WTC11 (cell line): ENCODE measurements around the gene PRR5. TPM values are rescaled to one million over a fixed set of nuclear protein-coding genes. Genes with fewer than 3 reads are reported as not detected.

Experiments used
- ATAC-seq: fragments of 200-7000 bp; cut with Tn5 transposase; 2 replicates; pipeline ENCODE4 v1.10.0; 2021; ENCODE audit warnings: mild to moderate bottlenecking, moderate library complexity
- CTCF ChIA-PET: fragments of 300-600 bp; sonication (Branson Sonifier 250); formaldehyde crosslinking; loops from one replicate; lab custom pipeline; 2021; ENCODE audit warnings: antibody characterized with exemption; lab: Charles Lee
- POLR2A ChIA-PET: fragments of 350-600 bp; sonication (Branson Sonifier 250); formaldehyde crosslinking; loops from one replicate; lab custom pipeline; 2021; ENCODE audit warnings: antibody characterized with exemption; lab: Charles Lee
- DNase-seq: peaks from one replicate; pipeline ENCODE4 v3.0.0; 2021; ENCODE audit warnings: low spot score
- H3K27ac Mint-ChIP-seq: 2 replicates; pipeline ENCODE4 v1.8.0; 2021; ENCODE audit warnings: mixed read lengths
- H3K27me3 Mint-ChIP-seq: 2 replicates; pipeline ENCODE4 v1.8.0; 2021; ENCODE audit warnings: low read depth, mild to moderate bottlenecking, moderate library complexity, mixed read lengths
- H3K36me3 Mint-ChIP-seq: 2 replicates; pipeline ENCODE4 v1.8.0; 2021; ENCODE audit warnings: mixed read lengths
- H3K4me1 Mint-ChIP-seq: 2 replicates; pipeline ENCODE4 v1.8.0; 2022; ENCODE audit warnings: mixed read lengths
- H3K4me3 Mint-ChIP-seq: 2 replicates; pipeline ENCODE4 v1.8.0; 2021; ENCODE audit warnings: mild to moderate bottlenecking, moderate library complexity, mixed read lengths
- H3K9me3 Mint-ChIP-seq: 2 replicates; pipeline ENCODE4 v1.8.0; 2021; ENCODE audit warnings: mixed read lengths
- ATF1 ChIP-seq: sonication (generic); formaldehyde crosslinking; IDR thresholded peaks from 2 replicates; pipeline ENCODE4 v1.8.1; 2023; ENCODE audit warnings: mild to moderate bottlenecking, moderate library complexity, missing genetic modification reagents
- ATF2 ChIP-seq: sonication (generic); formaldehyde crosslinking; IDR thresholded peaks from 2 replicates; pipeline ENCODE4 v1.8.1; 2022; ENCODE audit warnings: low read depth, missing genetic modification reagents, borderline replicate concordance
- ATF6 ChIP-seq: sonication (generic); formaldehyde crosslinking; IDR thresholded peaks from 2 replicates; pipeline ENCODE4 v1.8.1; 2023; ENCODE audit warnings: mild to moderate bottlenecking, missing genetic modification reagents
- CBFB ChIP-seq: sonication (generic); formaldehyde crosslinking; IDR thresholded peaks from 2 replicates; pipeline ENCODE4 v1.8.1; 2022; ENCODE audit warnings: mild to moderate bottlenecking, low read depth, missing genetic modification reagents
- E2F1 ChIP-seq: sonication (generic); formaldehyde crosslinking; IDR thresholded peaks from 2 replicates; pipeline ENCODE4 v1.8.0; 2022; ENCODE audit warnings: mild to moderate bottlenecking, missing genetic modification reagents
- ELF4 ChIP-seq: sonication (generic); formaldehyde crosslinking; IDR thresholded peaks from 2 replicates; pipeline ENCODE4 v1.8.1; 2022; ENCODE audit warnings: low read depth, mild to moderate bottlenecking, moderate library complexity, missing genetic modification reagents
- FOXK1 ChIP-seq: sonication (generic); formaldehyde crosslinking; IDR thresholded peaks from 2 replicates; pipeline ENCODE4 v1.8.0; 2022; ENCODE audit warnings: mild to moderate bottlenecking, moderate library complexity, missing genetic modification reagents
- NFYB ChIP-seq: sonication (generic); formaldehyde crosslinking; conservative IDR thresholded peaks from 2 replicates; pipeline ENCODE4 v1.8.0; 2022; ENCODE audit warnings: low read depth, missing genetic modification reagents
- NR1H2 ChIP-seq: sonication (generic); formaldehyde crosslinking; IDR thresholded peaks from 2 replicates; pipeline ENCODE4 v1.9.0; 2021; ENCODE audit warnings: mild to moderate bottlenecking, moderate library complexity, missing genetic modification reagents
- PREB ChIP-seq: sonication (generic); formaldehyde crosslinking; IDR thresholded peaks from 2 replicates; pipeline ENCODE4 v1.8.1; 2022; ENCODE audit warnings: mild to moderate bottlenecking, missing genetic modification reagents, moderate library complexity, borderline replicate concordance
- PRRX2 ChIP-seq: fragments of 250-450 bp; sonication (Bioruptor Pico); IDR thresholded peaks from 2 replicates; pipeline ENCODE4 v1.8.0; 2021; ENCODE audit warnings: mild to moderate bottlenecking
- ZBTB21 ChIP-seq: sonication (generic); formaldehyde crosslinking; IDR thresholded peaks from 2 replicates; pipeline ENCODE4 v1.8.1; 2023; ENCODE audit warnings: mild to moderate bottlenecking, missing genetic modification reagents, borderline replicate concordance
- ZNF219 ChIP-seq: sonication (generic); formaldehyde crosslinking; IDR thresholded peaks from 2 replicates; pipeline ENCODE4 v1.8.0; 2023; ENCODE audit warnings: missing genetic modification reagents, mild to moderate bottlenecking, borderline replicate concordance
- ZNF416 ChIP-seq: fragments of 250-450 bp; sonication (Bioruptor Pico); IDR thresholded peaks from 2 replicates; pipeline ENCODE4 v1.9.0; 2021; ENCODE audit warnings: mild to moderate bottlenecking, inconsistent platforms
- ZNF423 ChIP-seq: fragments of 250-450 bp; sonication (Bioruptor Pico); IDR thresholded peaks from 2 replicates; pipeline ENCODE4 v2.1.2; 2022; ENCODE audit warnings: mild to moderate bottlenecking, moderate library complexity
- ZNF425 ChIP-seq: fragments of 250-450 bp; sonication (Bioruptor Pico); conservative IDR thresholded peaks from 2 replicates; pipeline ENCODE4 v1.9.0; 2021; ENCODE audit warnings: mild to moderate bottlenecking
- total RNA-seq: library from RNA; stranded (reverse); gene quantifications from 3 replicates; pipeline ENCODE4 v1.2.3, GENCODE V29; 2021
- TF ChIP-seq, protein P1 (sequence below): fragments of 250-450 bp; sonication (Bioruptor Pico); IDR thresholded peaks from 2 replicates; pipeline ENCODE4 v1.9.0; 2021; ENCODE audit warnings: moderate library complexity, mild to moderate bottlenecking, inconsistent platforms, borderline replicate concordance
- TF ChIP-seq, protein P2 (sequence below): sonication (generic); formaldehyde crosslinking; IDR thresholded peaks from 2 replicates; pipeline ENCODE4 v1.8.0; 2022; ENCODE audit warnings: mild to moderate bottlenecking, missing genetic modification reagents

PRR5 gene
- total RNA-seq, 1 experiment from 2014 or later = 15.6 TPM

GRCh38 chr22:44776605-44777363 is 74.8 kb downstream of the PRR5 start:
- no peak overlapping the region for H3K4me3 Mint-ChIP-seq
- ChIA-PET POLR2A (interaction anchor here (0.6 kb wide), 1 partner anchor 422 kb away, joined by 6 read pairs; no protein-coding TSS in a partner anchor), CTCF (interaction anchor here (0.9 to 2.7 kb wide), 4 partner anchors 19 to 92 kb away, joined by 3 to 12 read pairs (median 5); no protein-coding TSS in a partner anchor)
- H3K27me3 Mint-ChIP-seq = no peaks in the 10 kb centered on the region
- no peak; the same call in 1 of the 2 replicates for ATAC-seq
- H3K36me3 Mint-ChIP-seq = peaks cover 12% of the 10 kb centered on the region
- peak overlapping the region; percentile 63 for H3K27ac Mint-ChIP-seq
- DNase-seq = no peak
- peaks cover 11% of the 10 kb centered on the region for H3K9me3 Mint-ChIP-seq
- no peak for TF ChIP-seq ZNF416 (CRISPR knock-in tag)
- TF ChIP-seq ZNF425 = no peak
- TF ChIP-seq E2F1 (CRISPR knock-in tag) = no peak
- TF ChIP-seq, protein P1, sequence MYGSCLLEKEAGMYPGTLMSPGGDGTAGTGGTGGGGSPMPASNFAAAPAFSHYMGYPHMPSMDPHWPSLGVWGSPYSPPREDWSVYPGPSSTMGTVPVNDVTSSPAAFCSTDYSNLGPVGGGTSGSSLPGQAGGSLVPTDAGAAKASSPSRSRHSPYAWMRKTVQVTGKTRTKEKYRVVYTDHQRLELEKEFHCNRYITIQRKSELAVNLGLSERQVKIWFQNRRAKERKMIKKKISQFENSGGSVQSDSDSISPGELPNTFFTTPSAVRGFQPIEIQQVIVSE (CRISPR knock-in tag) = no peak
- TF ChIP-seq NR1H2 (CRISPR knock-in tag) = no peak; the same call in 1 of the 2 replicates
- no peak for TF ChIP-seq CBFB (CRISPR knock-in tag)
- H3K4me1 Mint-ChIP-seq = peaks cover 17% of the 10 kb centered on the region

DNA sequence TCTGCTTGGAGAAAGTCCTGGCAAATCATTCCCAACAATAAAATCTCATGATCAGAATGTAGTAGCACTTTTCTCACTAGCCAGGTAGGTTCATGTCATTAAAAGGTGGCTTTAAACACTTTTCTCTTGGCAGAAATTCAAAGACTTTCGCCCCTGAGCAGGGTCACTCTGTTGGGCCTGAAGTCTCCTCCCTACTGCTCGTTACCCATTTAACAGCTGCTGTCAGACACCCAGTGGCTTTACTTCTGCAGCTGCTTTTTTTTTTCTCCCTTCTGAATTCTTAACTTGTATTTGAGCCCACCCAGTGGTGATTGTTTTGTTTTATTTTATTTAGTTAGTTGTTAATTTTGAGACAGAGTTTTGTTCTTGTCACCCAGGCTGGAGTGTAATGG is 75.4 kb downstream of the PRR5 start:
- Mint-ChIP-seq H3K4me1 (peaks cover 17% of the 10 kb centered on the region), H3K9me3 (peaks cover 10% of the 10 kb centered on the region), H3K36me3 (peaks cover 11% of the 10 kb centered on the region), H3K27ac (no peak overlapping the region), H3K27me3 (no peaks in the 10 kb centered on the region), H3K4me3 (no peak overlapping the region)
- DNase-seq (no peak), ATAC-seq (no peak)
- ChIA-PET POLR2A (interaction anchor here (0.6 kb wide), 1 partner anchor 421 kb away, joined by 6 read pairs; no protein-coding TSS in a partner anchor), CTCF (interaction anchor here (0.9 to 2.7 kb wide), 3 partner anchors 19 to 92 kb away, joined by 3 to 12 read pairs (median 3); no protein-coding TSS in a partner anchor)
- TF ChIP-seq ZNF425 (no peak), NR1H2 (CRISPR knock-in tag) (no peak), PRRX2 (CRISPR knock-in tag) (no peak), FOXK1 (no peak), ATF2 (CRISPR knock-in tag) (no peak), ELF4 (CRISPR knock-in tag) (no peak), NFYB (CRISPR knock-in tag) (no peak), ZBTB21 (CRISPR knock-in tag) (no peak), ZNF423 (CRISPR knock-in tag) (no peak), ATF6 (CRISPR knock-in tag) (no peak), PREB (CRISPR knock-in tag) (no peak), ATF1 (CRISPR knock-in tag) (no peak), ZNF219 (CRISPR knock-in tag) (no peak)
- TF ChIP-seq, protein P2, sequence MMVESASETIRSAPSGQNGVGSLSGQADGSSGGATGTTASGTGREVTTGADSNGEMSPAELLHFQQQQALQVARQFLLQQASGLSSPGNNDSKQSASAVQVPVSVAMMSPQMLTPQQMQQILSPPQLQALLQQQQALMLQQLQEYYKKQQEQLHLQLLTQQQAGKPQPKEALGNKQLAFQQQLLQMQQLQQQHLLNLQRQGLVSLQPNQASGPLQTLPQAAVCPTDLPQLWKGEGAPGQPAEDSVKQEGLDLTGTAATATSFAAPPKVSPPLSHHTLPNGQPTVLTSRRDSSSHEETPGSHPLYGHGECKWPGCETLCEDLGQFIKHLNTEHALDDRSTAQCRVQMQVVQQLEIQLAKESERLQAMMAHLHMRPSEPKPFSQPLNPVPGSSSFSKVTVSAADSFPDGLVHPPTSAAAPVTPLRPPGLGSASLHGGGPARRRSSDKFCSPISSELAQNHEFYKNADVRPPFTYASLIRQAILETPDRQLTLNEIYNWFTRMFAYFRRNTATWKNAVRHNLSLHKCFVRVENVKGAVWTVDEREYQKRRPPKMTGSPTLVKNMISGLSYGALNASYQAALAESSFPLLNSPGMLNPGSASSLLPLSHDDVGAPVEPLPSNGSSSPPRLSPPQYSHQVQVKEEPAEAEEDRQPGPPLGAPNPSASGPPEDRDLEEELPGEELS (CRISPR knock-in tag) = no peak
